Caco-2 (cell line): ENCODE results near the gene TMEM266. TPM values are rescaled to one million over a fixed set of nuclear protein-coding genes. Genes with fewer than 3 reads are reported as not detected.

Source experiments
- BruUV-seq: library from RNA; stranded (reverse); fragments of 400-500 nt; replicated peaks from 2 replicates; lab custom pipeline; 2021; lab: Mats Ljungman, UMichigan
- CTCF ChIA-PET: fragments of 300-600 bp; sonication (Branson Sonifier 250); formaldehyde crosslinking; loops from one replicate; lab custom pipeline; 2022; ENCODE audit warnings: antibody characterized with exemption; lab: Charles Lee
- POLR2A ChIA-PET: fragments of 300-600 bp; sonication (Branson Sonifier 250); formaldehyde crosslinking; loops from one replicate; lab custom pipeline; 2022; ENCODE audit warnings: antibody characterized with exemption; lab: Charles Lee
- DNase-seq, 2 experiments: peaks; one replicate each; pipeline versions ENCODE4 v3.0.0 to v3.0.0-alpha.2; 2020 to 2022
- H3K27me3 ChIP-seq: replicated peaks from 2 replicates; pipeline ENCODE4 v1.6.0; 2011; ENCODE audit warnings: low read length; ENCODE audit not compliant: control insufficient read depth, insufficient read depth
- H3K36me3 ChIP-seq: 2 replicates; pipeline ENCODE4 v1.5.1; 2011; ENCODE audit warnings: low read length; ENCODE audit not compliant: control insufficient read depth, insufficient read depth
- H3K4me1 ChIP-seq: fragments of 250-450 bp; sonication (Bioruptor Pico); 2 replicates; pipeline ENCODE4 v1.5.1; 2020; ENCODE audit warnings: mild to moderate bottlenecking
- H3K4me3 ChIP-seq: 2 replicates; pipeline ENCODE4 v1.5.1; 2011; ENCODE audit warnings: low read depth, mild to moderate bottlenecking, control low read depth, low read length
- H3K9me3 ChIP-seq: fragments of 250-450 bp; sonication (Bioruptor Pico); 2 replicates; pipeline ENCODE4 v1.5.1; 2020; ENCODE audit warnings: mild to moderate bottlenecking, moderate library complexity
- H3K27ac Mint-ChIP-seq: one replicate; pipeline ENCODE4 v1.8.0; 2022; ENCODE audit warnings: mixed read lengths; ENCODE audit not compliant: unreplicated experiment
- H3K27me3 Mint-ChIP-seq: one replicate; pipeline ENCODE4 v1.8.0; 2022; ENCODE audit warnings: mixed read lengths; ENCODE audit not compliant: insufficient read depth, unreplicated experiment
- H3K36me3 Mint-ChIP-seq: one replicate; pipeline ENCODE4 v1.8.0; 2022; ENCODE audit warnings: mild to moderate bottlenecking, mixed read lengths; ENCODE audit not compliant: insufficient read depth, unreplicated experiment
- H3K4me1 Mint-ChIP-seq: one replicate; pipeline ENCODE4 v1.8.0; 2022; ENCODE audit warnings: low read depth, mixed read lengths; ENCODE audit not compliant: unreplicated experiment
- H3K4me3 Mint-ChIP-seq: one replicate; pipeline ENCODE4 v1.8.0; 2022; ENCODE audit warnings: mild to moderate bottlenecking, moderate library complexity, mixed read lengths; ENCODE audit not compliant: unreplicated experiment
- H3K9me3 Mint-ChIP-seq: one replicate; pipeline ENCODE4 v1.8.0; 2022; ENCODE audit warnings: mixed read lengths; ENCODE audit not compliant: unreplicated experiment
- CTCF ChIP-seq, 2 experiments: fragments of 200-600 bp in 1 of 2; IDR thresholded peaks; 1 replicate in 1 of 2; 2 replicates in 1 of 2; pipeline versions ENCODE4 v1.5.1 to v1.8.0; 2011 to 2022; ENCODE audit warnings: antibody characterized with exemption in 1 of 2, control low read depth in 1 of 2, inconsistent platforms in 1 of 2, low read depth in 1 of 2, low read length in 1 of 2, mild to moderate bottlenecking in 1 of 2, moderate library complexity in 1 of 2; ENCODE audit not compliant: insufficient read depth in 1 of 2, severe bottlenecking in 1 of 2, unreplicated experiment in 1 of 2
- intact Hi-C: fragments of 100-400 bp; cut with micrococcal nuclease; formaldehyde crosslinking; loops from one replicate; pipeline ENCODE4 v1.10.0; 2022; ENCODE audit not compliant: unreplicated experiment
- total RNA-seq: library from RNA; stranded (reverse); gene quantifications from 2 replicates; pipeline ENCODE4 v1.2.3, GENCODE V29; 2022

Gene TMEM266
- total RNA-seq, 1 experiment from 2014 or later: 0.27 TPM

- Mint-ChIP-seq H3K27ac (peak overlapping the region; percentile 19), H3K27me3 (peaks cover 3% of the 10 kb centered on the region), H3K9me3 (no peaks in the 10 kb centered on the region), H3K4me3 (peak overlapping the region; percentile 66), H3K4me1 (peaks cover 22% of the 10 kb centered on the region), H3K36me3 (peaks cover 6% of the 10 kb centered on the region)
- Histone ChIP-seq H3K27me3 (no peaks in the 10 kb centered on the region), H3K36me3 (no peaks in the 10 kb centered on the region), H3K4me1 (peaks cover 16% of the 10 kb centered on the region), H3K9me3 (0 out of 2 replicates have a peak, but pooled peaks cover 3% of the 10 kb centered on the region), H3K4me3 (no peak overlapping the region)
- ChIA-PET POLR2A (interaction anchor here (0.6 kb wide), 1 partner anchor 620 kb away, joined by 3 read pairs; no protein-coding TSS in a partner anchor), CTCF (no interaction called here)
- TF ChIP-seq CTCF (IDR thresholded peaks at IDR 0.05; ENCODE audit: insufficient read depth in 1 of 2, low read depth in 1 of 2, low read length in 1 of 2, severe bottlenecking in 1 of 2, unreplicated experiment in 1 of 2): no peak
- no peak for DNase-seq
- intact Hi-C loops: loop anchor here (2.0 kb wide), 2 partner anchors 147 to 677 kb away; partner anchors contain the start of gene ISL2
- no TSS peak for BruUV-seq
Observed at GRCh38 chr15:76190070-76190564, 130.3 kb downstream of the TMEM266 start.

- Histone ChIP-seq H3K4me3 (peak overlapping the region; percentile 19; the same call in 1 of the 2 replicates), H3K27me3 (no peaks in the 10 kb centered on the region), H3K9me3 (no peaks in the 10 kb centered on the region), H3K4me1 (peaks cover 9% of the 10 kb centered on the region), H3K36me3 (no peaks in the 10 kb centered on the region)
- POLR2A ChIA-PET: no interaction called here
- intact Hi-C loops: loop anchor here (1.0 to 2.0 kb wide), 3 partner anchors 94 to 676 kb away; partner anchors contain the start of gene ISL2
- CTCF ChIA-PET: interaction anchor here (1.1 kb wide), 1 partner anchor 143 kb away, joined by 5 read pairs; no protein-coding TSS in a partner anchor
- Mint-ChIP-seq H3K27me3 (peaks cover 3% of the 10 kb centered on the region), H3K9me3 (no peaks in the 10 kb centered on the region), H3K36me3 (peaks cover 13% of the 10 kb centered on the region), H3K4me1 (peaks cover 16% of the 10 kb centered on the region), H3K27ac (peak overlapping the region; percentile 19), H3K4me3 (peak overlapping the region; percentile 66)
- peak; percentile 84 to 89 for TF ChIP-seq CTCF (IDR thresholded peaks at IDR 0.05; ENCODE audit: insufficient read depth in 1 of 2, low read depth in 1 of 2, low read length in 1 of 2, severe bottlenecking in 1 of 2, unreplicated experiment in 1 of 2)
- no TSS peak for BruUV-seq
- peak; percentile 78 to 87 for DNase-seq
Observed at GRCh38 chr15:76190751-76191538, 131.2 kb downstream of the TMEM266 start.

DNA sequence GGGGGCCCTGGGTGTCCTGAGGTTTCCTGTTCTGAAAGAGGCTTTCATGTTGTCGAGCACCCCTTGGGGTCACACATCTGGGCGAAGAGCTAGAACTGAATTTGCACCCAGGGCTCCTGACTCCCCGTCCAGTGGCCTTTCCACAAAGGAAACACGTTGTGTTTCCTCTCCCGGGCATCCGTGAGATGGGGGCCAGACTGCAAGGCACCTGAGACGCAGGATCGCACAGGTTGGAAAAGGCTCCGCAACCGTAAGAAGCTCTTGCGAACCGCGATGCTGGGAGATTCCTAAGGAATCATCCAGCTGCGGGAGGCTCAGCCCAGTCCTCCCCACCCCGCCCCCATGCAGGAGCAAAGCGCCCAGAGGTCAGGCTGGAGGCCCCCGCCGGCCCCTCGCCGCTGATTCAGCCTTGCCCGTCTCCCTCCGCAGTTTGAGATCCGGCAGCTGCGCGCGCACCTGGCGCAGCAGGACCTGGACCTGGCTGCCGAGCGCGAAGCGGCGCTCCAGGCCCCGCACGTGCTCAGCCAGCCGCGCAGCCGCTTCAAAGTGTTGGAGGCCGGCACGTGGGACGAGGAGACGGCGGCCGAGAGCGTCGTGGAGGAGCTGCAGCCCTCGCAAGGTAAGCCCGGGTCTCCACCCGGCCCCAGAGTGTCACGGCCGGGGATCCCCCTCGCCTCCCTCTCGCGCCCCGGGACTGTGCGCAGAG lies 131.9 kb downstream of the TMEM266 start:
- Mint-ChIP-seq H3K36me3 (peaks cover 13% of the 10 kb centered on the region), H3K4me1 (peaks cover 16% of the 10 kb centered on the region), H3K27me3 (peaks cover 3% of the 10 kb centered on the region), H3K9me3 (no peaks in the 10 kb centered on the region), H3K4me3 (no peak overlapping the region), H3K27ac (no peak overlapping the region)
- peaks cover 15% of the 10 kb centered on the region for H3K4me1 ChIP-seq
- ChIA-PET POLR2A (interaction anchor here (0.6 kb wide), 1 partner anchor 262 kb away, joined by 3 read pairs; no protein-coding TSS in a partner anchor), CTCF (interaction anchor here (0.6 to 1.1 kb wide), 2 partner anchors 142 to 381 kb away, joined by 3 to 5 read pairs; no protein-coding TSS in a partner anchor)
- no peak for TF ChIP-seq CTCF (IDR thresholded peaks at IDR 0.05; ENCODE audit: insufficient read depth in 1 of 2, low read depth in 1 of 2, low read length in 1 of 2, severe bottlenecking in 1 of 2, unreplicated experiment in 1 of 2)
- intact Hi-C loops: loop anchor here (1.0 to 2.0 kb wide), 3 partner anchors 94 to 675 kb away; partner anchors contain the start of gene ISL2
- no TSS peak for BruUV-seq
- no peaks in the 10 kb centered on the region for H3K9me3 ChIP-seq
- H3K27me3 ChIP-seq: no peaks in the 10 kb centered on the region
- no peak overlapping the region for H3K4me3 ChIP-seq
- no peaks in the 10 kb centered on the region for H3K36me3 ChIP-seq
- DNase-seq: no peak
